B cell (primary cell): ENCODE measurements around the gene CCDC85A. TPM values are rescaled to one million over a fixed set of nuclear protein-coding genes. Genes with fewer than 3 reads are reported as not detected.

Source experiments
- ATAC-seq: fragments of 200-7000 bp; cut with Tn5 transposase; one replicate; pipeline ENCODE4 v1.10.0; 2021; ENCODE audit warnings: low read depth, mild to moderate bottlenecking, moderate number of reproducible peaks, moderate library complexity
- CTCF ChIA-PET: fragments of 350-600 bp; sonication (Branson Sonifier 250); formaldehyde crosslinking; loops from one replicate; lab custom pipeline; 2021; ENCODE audit warnings: antibody characterized with exemption, inconsistent platforms; lab: Charles Lee
- POLR2A ChIA-PET: fragments of 350-600 bp; sonication (Branson Sonifier 250); formaldehyde crosslinking; loops from one replicate; lab custom pipeline; 2021; ENCODE audit warnings: antibody characterized with exemption; lab: Charles Lee
- DNase-seq: peaks from one replicate; pipeline ENCODE4 v3.0.0; 2013
- H2AFZ ChIP-seq: 2 replicates; pipeline ENCODE4 v1.6.1; 2012; ENCODE audit warnings: mild to moderate bottlenecking, low read depth, low read length; ENCODE audit not compliant: insufficient read depth, poor library complexity, severe bottlenecking
- H3K27ac ChIP-seq, 2 donors: 1 replicate in 1 of 2; 2 replicates in 1 of 2; pipeline ENCODE4 v1.5.1; 2012 to 2013; ENCODE audit warnings: low read length in 2 of 2, mild to moderate bottlenecking in 2 of 2, moderate library complexity in 1 of 2
- H3K27me3 ChIP-seq, 4 experiments: fragments of 200-600 bp in 1 of 4; sonication (generic) in 1 of 4; replicated peaks in 1 of 4; 1 replicate in 2 of 4; 2 replicates in 2 of 4; pipeline versions ENCODE4 v1.6.1 to v1.7.0; 2013 to 2016; ENCODE audit warnings: low read length in 3 of 4, mild to moderate bottlenecking in 2 of 4, mixed read lengths in 1 of 4, moderate library complexity in 1 of 4; ENCODE audit not compliant: insufficient read depth in 4 of 4, control insufficient read depth in 3 of 4; ENCODE audit errors: control extremely low read depth in 1 of 4
- H3K36me3 ChIP-seq, 2 experiments: replicated peaks in 1 of 2; 1 replicate in 1 of 2; 2 replicates in 1 of 2; pipeline versions ENCODE4 v1.6.1 to v1.7.1; 2013; ENCODE audit warnings: low read length in 1 of 2; ENCODE audit not compliant: insufficient read depth in 2 of 2, control insufficient read depth in 1 of 2; ENCODE audit errors: control extremely low read depth in 1 of 2, extremely low read depth in 1 of 2
- H3K4me1 ChIP-seq, 2 donors: fragments of 200-600 bp in 1 of 2; sonication (generic) in 1 of 2; 1 replicate in 1 of 2; 2 replicates in 1 of 2; pipeline versions ENCODE4 v1.5.1 to v1.6.1; 2013 to 2017; ENCODE audit warnings: low read length in 2 of 2; ENCODE audit not compliant: control insufficient read depth in 2 of 2, insufficient read depth in 2 of 2
- H3K4me2 ChIP-seq: replicated peaks from 2 replicates; pipeline ENCODE3; 2012; ENCODE audit warnings: mild to moderate bottlenecking, low read depth, low read length; ENCODE audit not compliant: poor library complexity, severe bottlenecking
- H3K4me3 ChIP-seq, 5 experiments: fragments of 200-600 bp in 1 of 5; sonication (generic) in 1 of 5; 1 replicate in 3 of 5; 2 replicates in 2 of 5; pipeline versions ENCODE4 v1.5.1 to v1.7.0; 2011 to 2016; ENCODE audit warnings: low read length in 4 of 5, mild to moderate bottlenecking in 4 of 5, low read depth in 2 of 5, control low read depth in 1 of 5, moderate library complexity in 1 of 5; ENCODE audit not compliant: insufficient read depth in 1 of 5; ENCODE audit errors: control extremely low read depth in 1 of 5, extremely low read depth in 1 of 5
- H3K79me2 ChIP-seq: fragments of 200-600 bp; sonication (generic); one replicate; pipeline ENCODE4 v1.6.0; 2016; ENCODE audit warnings: low read length; ENCODE audit not compliant: control insufficient read depth, insufficient read depth
- H3K9ac ChIP-seq: fragments of 200-600 bp; sonication (generic); 2 replicates; pipeline ENCODE4 v1.6.1; 2017; ENCODE audit warnings: mild to moderate bottlenecking, low read length, moderate library complexity
- H3K9me3 ChIP-seq, 3 donors: one replicate each; pipeline versions ENCODE4 v1.6.1 to v1.7.1; 2013; ENCODE audit warnings: low read length in 2 of 3; ENCODE audit not compliant: control insufficient read depth in 2 of 3, insufficient read depth in 1 of 3; ENCODE audit errors: control extremely low read depth in 1 of 3
- H4K20me1 ChIP-seq: 2 replicates; pipeline ENCODE4 v1.6.0; 2012; ENCODE audit warnings: mild to moderate bottlenecking, low read length; ENCODE audit not compliant: insufficient read depth, control insufficient read depth, poor library complexity, severe bottlenecking
- H3K27ac Mint-ChIP-seq: one replicate; pipeline ENCODE4 v1.8.0; 2021; ENCODE audit warnings: mixed read lengths
- H3K27me3 Mint-ChIP-seq: one replicate; pipeline ENCODE4 v1.8.0; 2021; ENCODE audit warnings: mixed read lengths
- H3K4me1 Mint-ChIP-seq: one replicate; pipeline ENCODE4 v1.8.0; 2021; ENCODE audit warnings: mixed read lengths
- H3K4me3 Mint-ChIP-seq: one replicate; pipeline ENCODE4 v1.8.0; 2021; ENCODE audit warnings: mixed read lengths
- H3K9me3 Mint-ChIP-seq: one replicate; pipeline ENCODE4 v1.8.0; 2022; ENCODE audit warnings: mixed read lengths; ENCODE audit not compliant: insufficient read depth
- CTCF ChIP-seq: fragments of 200-600 bp; IDR thresholded peaks from one replicate; pipeline ENCODE4 v1.8.0; 2022; ENCODE audit warnings: antibody characterized with exemption, mild to moderate bottlenecking
- EZH2 ChIP-seq: IDR thresholded peaks from 2 replicates; pipeline ENCODE4 v1.6.1; 2012; ENCODE audit warnings: borderline replicate concordance, low read depth, mild to moderate bottlenecking, moderate library complexity, low read length; ENCODE audit not compliant: insufficient read depth, poor library complexity, severe bottlenecking
- whole genome bisulfite sequencing: methylation state at CpG from one replicate; pipeline ENCODE4 v1.1.5; 2013; ENCODE audit warnings: missing lambda C conversion rate; ENCODE audit not compliant: insufficient coverage; 5-methylcytosine and 5-hydroxymethylcytosine counted together
- intact Hi-C: fragments of 100-400 bp; cut with micrococcal nuclease; formaldehyde crosslinking; loops from one replicate; pipeline ENCODE4 v1.10.0; 2022
- polyA plus RNA-seq: library from polyadenylated mRNA; depleted of rRNA; stranded (reverse); fragments of >200 nt; gene quantifications from 2 replicates; pipeline ENCODE4 v1.2.3, GENCODE V29; 2012
- total RNA-seq, 2 donors: library from RNA; stranded (reverse); fragments of 120-200 nt in 1 of 2; gene quantifications; 1 replicate in 1 of 2; 2 replicates in 1 of 2; pipeline versions ENCODE4 v1.2.3 to v1.2.4, GENCODE V29; 2013 to 2022

The CCDC85A gene
- total and polyA plus RNA-seq, 2 donors (not counting 1 experiment from before 2014, with no cell fraction given): 0.15 TPM; not detected in 1

GRCh38 chr2:56231361-56231760 lies 47.6 kb downstream of the CCDC85A start:
- no peaks in the 10 kb centered on the region for H3K27me3 Mint-ChIP-seq
- no peaks in the 10 kb centered on the region for H3K9me3 Mint-ChIP-seq
- H3K4me3 ChIP-seq: no peak overlapping the region
- H3K27ac Mint-ChIP-seq: no peak overlapping the region
- no peak overlapping the region for H2AFZ ChIP-seq
- WGBS: no CpG with 5 or more reads among the region's 3 CpGs
- no peak overlapping the region for H3K4me2 ChIP-seq
- no peaks in the 10 kb centered on the region for H3K79me2 ChIP-seq
- no peaks in the 10 kb centered on the region for H3K27me3 ChIP-seq
- DNase-seq (no peak), ATAC-seq (no peak)
- no peaks in the 10 kb centered on the region for H3K36me3 ChIP-seq
- intact Hi-C loops: no loop called here
- no peaks in the 10 kb centered on the region for H3K4me1 ChIP-seq
- no peaks in the 10 kb centered on the region for H4K20me1 ChIP-seq
- no peaks in the 10 kb centered on the region for H3K9me3 ChIP-seq
- no peak overlapping the region for H3K9ac ChIP-seq
- ChIA-PET CTCF (no interaction called here), POLR2A (no interaction called here)
- TF ChIP-seq CTCF: no peak
- no peak for TF ChIP-seq EZH2
- no peaks in the 10 kb centered on the region for H3K4me1 Mint-ChIP-seq
- H3K27ac ChIP-seq: no peak overlapping the region
- H3K4me3 Mint-ChIP-seq: no peak overlapping the region

DNA sequence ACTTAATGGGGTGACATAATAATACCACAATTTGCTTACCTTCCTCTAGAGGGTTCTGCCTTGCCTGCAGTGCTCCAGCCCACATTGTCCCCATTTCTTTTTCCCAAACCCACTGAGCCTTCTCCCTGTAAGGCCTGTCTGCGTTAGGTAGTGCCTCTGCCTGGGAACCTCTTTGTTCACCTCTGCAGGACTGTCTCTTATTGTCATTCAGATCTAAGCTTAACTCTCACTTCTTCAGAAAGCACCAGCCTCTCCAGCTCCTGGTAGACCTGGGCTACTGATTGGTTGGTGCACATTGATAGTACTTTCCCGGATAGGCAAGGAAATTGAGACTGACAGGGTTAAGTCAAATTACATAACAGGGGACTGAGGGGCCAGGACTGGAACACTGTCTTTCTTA lies 49.1 kb downstream of the CCDC85A start:
- WGBS: 100% methylated on average over 1 of the region's 2 CpGs

More for the DNA sequence above, 49.1 kb downstream of the CCDC85A start:
- H3K27ac Mint-ChIP-seq: no peak overlapping the region
- Histone ChIP-seq H2AFZ (no peak overlapping the region), H3K9me3 (no peaks in the 10 kb centered on the region), H3K27me3 (no peaks in the 10 kb centered on the region), H4K20me1 (no peaks in the 10 kb centered on the region), H3K9ac (no peak overlapping the region), H3K4me2 (no peak overlapping the region), H3K27ac (no peak overlapping the region), H3K4me1 (no peaks in the 10 kb centered on the region), H3K36me3 (no peaks in the 10 kb centered on the region), H3K79me2 (no peaks in the 10 kb centered on the region), H3K4me3 (no peak overlapping the region)
- no peaks in the 10 kb centered on the region for H3K9me3 Mint-ChIP-seq
- no peak for TF ChIP-seq CTCF
- no peak for TF ChIP-seq EZH2
- POLR2A ChIA-PET: no interaction called here
- CTCF ChIA-PET: no interaction called here
- H3K27me3 Mint-ChIP-seq: no peaks in the 10 kb centered on the region
- H3K4me1 Mint-ChIP-seq: no peaks in the 10 kb centered on the region
- no peak for DNase-seq
- intact Hi-C loops: no loop called here
- no peak for ATAC-seq
- H3K4me3 Mint-ChIP-seq: no peak overlapping the region
